DLD1 (cell line): ENCODE measurements around the gene B4GALNT3.

Experiments used
- in situ Hi-C: cut with HindIII; loops from 2 replicates; pipeline ENCODE4 v1.10.0; 2017; ENCODE audit warnings: low sequenced_read_pairs

B4GALNT3 gene

DNA sequence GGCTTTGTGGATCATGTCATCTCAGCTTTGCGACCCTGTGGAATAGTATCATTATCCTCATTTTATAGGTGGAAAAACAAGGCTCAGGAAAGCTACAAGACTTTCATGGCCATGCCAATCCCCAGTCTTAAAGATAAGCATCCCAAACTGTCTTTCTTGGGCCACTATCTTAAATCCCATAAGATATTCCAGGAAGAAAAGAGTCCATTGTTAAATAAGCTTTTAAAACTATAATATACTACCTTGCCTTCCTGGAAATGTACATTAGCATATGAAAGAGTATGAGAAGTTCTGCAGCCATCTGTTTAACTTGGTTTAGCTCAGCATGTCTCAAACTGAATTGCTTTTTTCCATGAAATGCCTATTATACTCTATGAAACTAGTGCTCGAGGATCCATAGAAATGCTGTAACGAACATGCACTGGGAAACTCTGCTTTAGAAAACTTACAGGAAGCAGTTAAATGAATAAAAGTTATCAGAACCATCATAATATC lies 77.1 kb downstream of the B4GALNT3 start:
- in situ Hi-C loops: no loop called here

GRCh38 chr12:537772-538171 lies 78.0 kb downstream of the B4GALNT3 start:
- in situ Hi-C loops: no loop called here

DNA sequence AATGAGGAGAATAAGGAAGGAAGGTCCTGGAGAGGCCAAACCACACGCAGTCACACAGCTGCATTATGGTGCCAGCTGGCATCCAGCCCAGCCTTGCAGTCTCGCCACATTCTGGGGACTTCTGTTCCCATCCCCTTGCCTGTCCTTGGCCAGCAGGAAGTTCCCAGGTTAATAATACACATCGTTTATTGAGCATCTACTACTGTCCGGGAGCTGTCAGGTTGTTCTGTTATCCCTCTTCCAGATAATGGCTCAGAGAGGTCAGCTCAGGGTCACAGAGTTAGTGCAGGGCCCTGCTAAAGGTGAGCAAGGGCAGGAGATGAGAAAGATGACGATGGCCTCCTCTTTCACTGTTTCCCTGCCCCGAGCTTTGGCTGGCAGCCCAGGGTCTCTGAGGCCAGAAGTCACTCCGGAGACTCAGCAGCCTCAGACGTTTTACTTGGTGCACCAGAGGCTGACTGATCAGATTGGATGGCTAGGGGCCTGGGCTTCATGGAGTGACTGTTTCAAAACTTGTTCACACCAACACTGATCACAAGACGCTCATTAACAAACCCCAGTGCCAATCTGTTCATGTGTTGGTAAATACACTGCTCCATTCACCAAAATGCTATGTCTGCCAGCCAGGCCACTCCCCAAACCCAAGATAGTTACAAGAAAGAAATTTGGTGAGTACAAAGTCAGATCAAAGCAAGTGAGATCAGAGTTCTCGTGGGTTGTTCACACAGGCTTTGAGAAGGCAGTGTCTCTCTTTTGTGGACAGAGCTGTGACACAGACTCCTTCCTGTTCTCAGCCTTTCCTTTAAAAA lies 79.2 kb downstream of the B4GALNT3 start:
- in situ Hi-C loops: no loop called here

DNA sequence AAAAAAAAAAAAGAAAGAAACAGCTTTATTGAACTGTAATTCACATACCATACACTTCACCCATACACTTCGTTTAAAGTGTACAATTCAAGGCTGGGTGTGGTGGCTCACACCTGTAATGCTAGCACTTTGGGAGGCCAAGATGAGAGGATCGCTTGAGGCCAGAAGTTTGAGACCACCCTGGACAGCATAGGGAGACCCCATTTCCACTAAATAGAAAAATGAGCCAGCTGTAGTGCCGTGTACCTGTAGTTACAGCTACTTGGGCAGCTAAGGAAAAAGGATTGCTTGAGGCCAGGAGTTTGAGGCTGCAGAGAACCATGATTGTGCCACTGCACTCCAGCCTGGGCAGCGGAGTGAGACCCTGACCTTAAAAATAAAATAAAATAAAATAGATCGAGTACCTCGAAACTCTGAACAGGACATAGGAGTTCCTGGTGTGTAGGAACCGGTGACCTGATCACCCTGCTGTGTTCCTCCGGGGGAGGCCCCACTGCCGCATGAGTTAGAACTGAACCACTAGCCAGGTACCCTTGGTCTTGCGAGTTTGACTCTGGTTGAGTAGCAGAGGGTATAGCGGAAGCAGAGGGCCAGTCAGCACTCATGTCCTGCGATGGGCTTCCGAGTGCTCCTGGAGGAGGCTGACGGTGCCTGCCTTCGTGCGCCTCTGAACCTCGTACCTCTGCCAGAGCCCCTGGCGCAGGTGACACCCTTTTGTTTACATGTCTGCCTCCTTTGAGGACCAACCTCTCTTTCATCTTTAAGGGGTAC lies 80.0 kb downstream of the B4GALNT3 start:
- in situ Hi-C loops: loop anchor here (5.0 kb wide), 1 partner anchor 97 kb away; no protein-coding TSS in a partner anchor

DNA sequence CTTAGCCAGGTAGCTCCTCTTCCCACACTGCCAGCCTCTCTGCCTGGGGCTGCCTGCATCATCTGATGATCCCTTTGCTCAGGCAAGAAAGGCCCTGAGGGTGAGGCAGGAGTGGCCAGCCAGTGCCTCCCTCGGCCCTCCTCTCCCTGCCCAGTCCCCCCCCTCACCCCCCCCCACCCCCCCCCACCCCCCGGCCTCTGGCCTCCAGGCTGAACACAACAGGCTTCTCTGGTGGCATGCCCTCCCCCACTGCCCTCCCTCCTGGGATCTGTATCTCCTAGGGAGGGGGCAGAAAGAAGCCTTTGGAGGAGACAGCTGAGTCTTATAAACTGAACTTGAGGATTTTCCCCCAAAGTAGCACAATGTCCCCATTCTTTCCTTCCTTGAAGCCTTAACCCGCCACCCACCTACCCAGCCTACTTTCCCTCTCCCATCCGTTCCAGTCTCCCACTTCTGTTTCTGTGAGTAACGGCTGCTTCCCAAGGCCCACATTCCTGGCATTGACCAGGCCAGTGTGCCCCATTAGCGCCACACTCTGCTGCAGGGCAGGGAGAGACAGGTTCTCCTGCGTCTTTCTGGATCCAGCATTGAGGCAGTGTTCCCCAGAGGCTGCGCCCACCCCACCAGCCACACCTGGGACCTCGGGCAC lies 82.1 kb downstream of the B4GALNT3 start:
- in situ Hi-C loops: loop anchor here (5.0 kb wide), 1 partner anchor 99 kb away; no protein-coding TSS in a partner anchor

- in situ Hi-C loops: loop anchor here (5.0 kb wide), 1 partner anchor 100 kb away; no protein-coding TSS in a partner anchor
Measured at GRCh38 chr12:542395-543113, 82.8 kb downstream of the B4GALNT3 start.

- in situ Hi-C loops: loop anchor here (5.0 kb wide), 1 partner anchor 101 kb away; no protein-coding TSS in a partner anchor
Measured at GRCh38 chr12:543114-543451, 83.3 kb downstream of the B4GALNT3 start.

GRCh38 chr12:544142-544541 lies 84.4 kb downstream of the B4GALNT3 start:
- in situ Hi-C loops: loop anchor here (5.0 kb wide), 1 partner anchor 102 kb away; no protein-coding TSS in a partner anchor

DNA sequence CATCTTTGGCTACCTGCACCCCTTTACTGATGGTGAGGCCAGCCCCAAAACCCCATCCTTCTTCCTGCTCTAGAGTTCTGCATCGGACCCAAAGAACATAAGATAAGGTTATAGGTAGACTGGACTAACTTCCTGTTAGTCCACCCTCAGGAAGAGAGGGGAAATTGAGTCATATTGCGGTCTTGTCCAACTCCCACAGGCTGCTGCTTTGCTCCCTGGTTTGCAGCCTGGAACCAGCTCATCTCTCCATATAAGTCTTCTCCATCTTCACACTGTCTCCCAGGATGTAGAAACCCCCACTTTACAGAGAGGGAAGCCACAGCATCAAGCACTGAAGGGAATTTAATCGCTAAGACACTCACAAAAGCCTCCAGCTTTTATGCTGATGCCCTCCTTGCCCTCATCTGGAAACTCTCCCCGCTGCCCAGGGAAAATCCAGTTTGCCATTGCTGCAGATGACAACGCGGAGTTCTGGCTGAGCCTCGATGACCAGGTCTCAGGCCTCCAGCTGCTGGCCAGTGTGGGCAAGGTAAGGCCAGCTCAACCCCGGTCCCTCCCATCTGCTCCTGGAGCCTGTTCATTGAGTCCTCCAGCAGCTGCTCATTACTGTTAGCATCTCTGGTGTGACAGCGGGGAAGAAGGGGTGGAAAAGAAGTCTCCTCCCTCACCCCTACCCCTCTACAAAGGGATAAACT lies 85.3 kb downstream of the B4GALNT3 start:
- in situ Hi-C loops: loop anchor here (5.0 kb wide), 1 partner anchor 103 kb away; no protein-coding TSS in a partner anchor

DNA sequence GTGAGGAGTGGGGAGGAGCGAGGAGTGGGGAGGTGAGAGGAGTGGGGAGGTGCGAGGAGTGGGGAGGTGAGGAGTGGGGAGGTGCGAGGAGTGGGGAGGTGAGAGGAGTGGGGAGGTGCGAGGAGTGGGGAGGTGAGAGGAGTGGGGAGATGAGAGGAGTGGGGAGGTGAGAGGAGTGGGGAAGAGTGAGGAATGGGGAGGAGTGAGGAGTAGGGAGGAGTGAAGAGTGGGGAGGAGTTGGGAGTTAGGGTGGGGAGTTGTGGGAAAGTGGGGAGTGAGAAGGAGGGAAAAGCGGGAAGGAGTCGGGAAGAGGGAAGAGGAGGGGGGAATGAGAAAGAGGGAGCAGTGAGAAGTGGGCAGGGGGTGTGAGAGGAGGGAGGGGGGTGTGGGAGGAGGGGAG lies 86.1 kb downstream of the B4GALNT3 start:
- in situ Hi-C loops: no loop called here

- in situ Hi-C loops: no loop called here
Measured at GRCh38 chr12:546265-546919, 86.7 kb downstream of the B4GALNT3 start.

DNA sequence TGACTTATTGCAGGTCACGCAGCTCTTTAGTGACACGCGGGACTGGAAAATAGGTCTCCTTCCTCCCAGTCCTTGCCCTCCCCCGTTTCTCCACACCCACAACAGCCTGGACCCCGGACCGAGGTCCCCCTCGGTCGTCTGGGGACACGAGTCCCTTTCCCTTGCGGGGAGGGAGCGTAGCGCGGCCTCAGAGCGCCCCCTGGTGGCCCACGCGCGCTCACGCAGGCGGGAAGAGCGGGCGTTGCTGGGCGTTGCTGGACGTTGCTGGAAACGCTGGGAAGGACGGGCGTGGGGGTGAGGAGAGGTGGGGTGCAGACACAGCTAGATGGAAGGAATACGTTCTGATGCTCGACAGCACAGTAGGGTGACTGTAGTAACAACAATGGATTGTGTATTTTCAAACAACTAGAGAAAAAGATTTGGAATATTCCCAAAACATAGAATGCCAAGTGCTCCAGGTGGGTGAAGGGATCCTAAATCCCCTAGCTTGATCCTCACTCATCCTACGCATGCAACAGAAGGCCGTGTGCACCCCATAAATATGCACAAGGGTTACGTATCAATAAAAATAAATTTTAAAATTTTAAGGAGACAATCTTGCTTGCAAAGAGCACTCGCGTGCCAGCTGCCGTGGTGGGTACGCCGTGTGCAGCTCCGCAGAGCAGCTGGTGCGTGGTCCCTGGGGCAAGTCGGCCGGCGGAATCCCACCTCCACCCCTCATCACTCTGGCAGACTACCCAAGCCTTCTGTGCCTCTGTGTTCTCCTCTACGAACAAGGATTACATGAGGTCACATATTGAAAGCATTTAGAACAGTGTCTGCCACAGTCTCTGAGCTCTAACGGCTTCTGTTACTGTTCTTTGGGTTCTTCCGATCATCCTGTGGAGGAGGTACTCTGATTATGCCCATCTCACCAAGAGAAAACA lies 87.4 kb downstream of the B4GALNT3 start:
- in situ Hi-C loops: no loop called here

DNA sequence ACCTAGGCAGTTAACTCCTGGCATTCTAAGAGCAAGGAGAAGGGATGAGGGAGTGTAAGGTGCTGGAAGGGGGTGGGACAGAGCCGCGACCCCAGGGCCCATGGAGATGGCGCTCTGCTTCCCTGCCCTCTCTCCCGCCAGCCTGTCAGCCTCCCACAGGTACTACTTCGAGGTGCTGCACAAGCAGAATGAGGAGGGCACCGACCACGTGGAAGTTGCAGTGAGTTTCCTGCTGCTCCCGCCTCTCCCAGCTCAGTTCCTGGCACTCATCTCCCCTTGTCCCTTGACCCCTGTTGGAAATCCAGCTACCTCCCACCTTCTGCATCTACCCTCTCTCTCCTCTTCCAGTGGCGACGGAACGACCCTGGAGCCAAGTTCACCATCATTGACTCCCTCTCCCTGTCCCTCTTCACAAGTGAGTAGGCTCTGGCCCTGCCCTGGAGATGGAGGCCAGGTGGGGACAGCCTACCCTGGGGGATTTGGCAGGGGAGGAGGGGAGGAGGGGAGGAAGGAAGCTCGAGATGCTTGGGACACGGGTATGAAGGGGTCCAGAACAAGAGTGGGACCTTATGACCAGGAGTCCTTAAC lies 88.2 kb downstream of the B4GALNT3 start:
- in situ Hi-C loops: no loop called here

GRCh38 chr12:549476-550082 lies 89.8 kb downstream of the B4GALNT3 start:
- in situ Hi-C loops: no loop called here

DNA sequence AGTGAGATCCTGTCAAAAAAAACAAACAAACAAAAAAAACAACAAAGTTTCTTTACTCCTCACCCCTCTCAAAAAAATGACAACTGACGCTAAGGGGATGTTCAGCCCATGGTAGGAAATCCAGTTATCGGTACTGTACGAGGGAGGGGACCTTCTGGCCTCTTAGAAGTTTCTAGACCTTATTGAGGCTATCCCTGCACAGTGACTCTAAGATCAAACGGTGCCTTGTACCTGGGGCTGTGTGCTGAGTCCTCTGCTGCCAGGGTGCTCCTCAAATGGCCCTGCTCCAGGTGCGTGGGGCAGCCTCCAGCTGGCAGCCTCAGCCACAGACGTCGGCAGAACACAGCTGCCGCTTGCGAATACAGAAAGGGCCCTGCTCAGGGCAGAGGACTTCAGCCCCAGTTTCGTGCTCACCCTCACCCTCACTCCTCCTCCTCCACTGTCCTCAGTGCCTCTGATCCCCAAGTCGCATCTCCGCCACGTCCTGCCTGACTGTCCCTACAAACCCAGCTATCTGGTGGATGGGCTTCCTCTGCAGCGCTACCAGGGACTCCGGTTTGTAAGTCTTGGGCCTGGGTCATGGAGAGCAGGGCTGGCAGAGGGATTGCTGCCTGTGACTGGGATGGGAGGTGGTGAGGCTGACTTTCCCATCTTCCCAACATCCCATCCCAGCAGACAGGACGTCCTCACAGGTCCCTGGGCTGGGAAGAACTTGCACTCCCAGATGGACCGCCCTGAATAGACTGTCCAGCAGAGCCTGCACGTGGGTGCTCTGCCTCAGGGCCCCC lies 90.9 kb downstream of the B4GALNT3 start:
- in situ Hi-C loops: no loop called here

GRCh38 chr12:552466-552865 lies 92.7 kb downstream of the B4GALNT3 start:
- in situ Hi-C loops: no loop called here
